Measurements from ENCODE around the gene HDAC4. TPM values are rescaled to one million over a fixed set of nuclear protein-coding genes. Genes with fewer than 3 reads are reported as not detected.

The HDAC4 gene
- total RNA-seq, 1 experiment from 2014 or later, result 32.0 TPM

- H2BK20ac ChIP-seq (ENCODE audit: low read depth, low read length, poor library complexity, severe bottlenecking), result no peak overlapping the region
- Mint-ChIP-seq H3K27me3 (ENCODE audit: low read depth) (no peaks in the 10 kb centered on the region), H3K4me3 (no peak overlapping the region), H3K4me1 (no peaks in the 10 kb centered on the region), H3K27ac (no peak overlapping the region), H3K9me3 (no peaks in the 10 kb centered on the region), H3K36me3 (ENCODE audit: insufficient read depth in 1 of 3, low read depth in 3 of 3) (peaks cover 3 to 15% (median 8%) of the 10 kb centered on the region in 3 experiments; a peak in 6 of 7 replicates)
- no peak overlapping the region for H4K91ac ChIP-seq (ENCODE audit: insufficient read length, low read depth, low read length)
- no peak overlapping the region for H2AK5ac ChIP-seq (ENCODE audit: insufficient read length, low read length)
- H3K14ac ChIP-seq (ENCODE audit: insufficient read depth, low read length), result no peak overlapping the region
- H2BK5ac ChIP-seq (ENCODE audit: insufficient read length, low read length), result no peak overlapping the region
- H3K18ac ChIP-seq (ENCODE audit: insufficient read length, low read depth, low read length), result no peak overlapping the region
- no peak for DNase-seq
- no peak overlapping the region for H2AFZ ChIP-seq (ENCODE audit: low read length)
- H3K4me2 ChIP-seq (ENCODE audit: insufficient read depth, insufficient read length, low read length), result no peak overlapping the region
- H3K79me1 ChIP-seq (ENCODE audit: insufficient read depth, low read depth, low read length, poor library complexity, severe bottlenecking), result no peaks in the 10 kb centered on the region
- no peaks in the 10 kb centered on the region for H3K9me3 ChIP-seq (ENCODE audit: control insufficient read depth, low read depth, low read length)
- H4K5ac ChIP-seq (ENCODE audit: insufficient read length, low read depth, low read length), result no peak overlapping the region
- no peak overlapping the region for H3K9ac ChIP-seq (ENCODE audit: extremely low read depth, insufficient read length, low read length)
- H3K23me2 ChIP-seq (ENCODE audit: insufficient read length, low read depth, low read length, poor library complexity, severe bottlenecking), result no peaks in the 10 kb centered on the region
- no peak overlapping the region for H2BK15ac ChIP-seq (ENCODE audit: low read depth, low read length)
- H3K23ac ChIP-seq (ENCODE audit: insufficient read length, low read depth, low read length), result no peak overlapping the region
- no peak overlapping the region for H2BK120ac ChIP-seq (ENCODE audit: low read depth, low read length, poor library complexity, severe bottlenecking)
- no CpG with 5 or more reads among the region's 36 CpGs for WGBS (ENCODE audit: extremely low coverage, insufficient read length, low lambda C conversion rate)
- no peak overlapping the region for H3K56ac ChIP-seq (ENCODE audit: insufficient read length, low read depth, low read length)
- no peak overlapping the region for H4K8ac ChIP-seq (replicated peaks; ENCODE audit: insufficient read length, low read depth, low read length)
- H2BK12ac ChIP-seq (ENCODE audit: insufficient read length, low read depth, low read length), result no peak overlapping the region
- H4K20me1 ChIP-seq (ENCODE audit: control insufficient read depth, insufficient read depth, insufficient read length), result no peaks in the 10 kb centered on the region
- no peak overlapping the region for H3T11ph ChIP-seq (ENCODE audit: low read length)
- H3K4me1 ChIP-seq (ENCODE audit: insufficient read depth, low read length), result no peaks in the 10 kb centered on the region
- no peaks in the 10 kb centered on the region for H3K79me2 ChIP-seq (ENCODE audit: insufficient read depth, low read length)
- H3K4ac ChIP-seq (ENCODE audit: low read depth, low read length), result no peak overlapping the region
- TF ChIP-seq CTCF (conservative IDR thresholded peaks at IDR 0.05), result no peak
- no peak overlapping the region for H3K27ac ChIP-seq (ENCODE audit: insufficient read length, low read depth, low read length)
- no peaks in the 10 kb centered on the region for H3K27me3 ChIP-seq (ENCODE audit: insufficient read depth, low read length)
These were observed 289.3 kb downstream of the HDAC4 start for GRCh38 chr2:239111401-239112100.
